ENCODE measurements around the gene SMG1. TPM values are rescaled to one million over a fixed set of nuclear protein-coding genes. Genes with fewer than 3 reads are reported as not detected.
"Not testable (repeated sequence)": the region's sequence is repeated elsewhere in the genome, so short reads cannot be mapped to it uniquely, and the experiment has no call there.

SMG1 gene
- total and polyA plus RNA-seq, 10 donors: 8.4 to 154 (median 114) TPM

DNA sequence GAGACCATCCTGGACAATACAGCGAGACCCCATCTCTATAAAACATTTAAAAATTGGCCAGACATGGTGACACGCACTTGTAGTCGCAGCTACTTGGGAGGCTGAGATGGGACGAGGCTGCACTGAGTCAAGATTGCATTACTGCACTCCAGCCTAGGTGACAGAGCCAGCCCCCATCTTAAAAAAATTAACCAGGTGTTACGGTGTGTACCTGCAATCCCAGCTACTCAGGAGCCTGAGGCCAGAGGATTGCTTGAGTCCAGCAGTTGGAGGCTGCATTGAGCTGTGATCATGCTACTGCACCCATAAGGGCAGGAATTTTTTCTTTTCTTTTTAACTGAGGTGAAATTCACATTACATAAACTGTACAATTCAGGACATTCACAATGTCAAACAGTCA, 40.6 kb upstream of the SMG1 start:
- no peak overlapping the region for H3K27ac ChIP-seq
- intact Hi-C loops (cut with DNase I; ENCODE audit: low total_unique reads): loop anchor here (10.0 kb wide), 1 partner anchor 162 kb away; the partner anchor contains the start of gene ARL6IP1

DNA sequence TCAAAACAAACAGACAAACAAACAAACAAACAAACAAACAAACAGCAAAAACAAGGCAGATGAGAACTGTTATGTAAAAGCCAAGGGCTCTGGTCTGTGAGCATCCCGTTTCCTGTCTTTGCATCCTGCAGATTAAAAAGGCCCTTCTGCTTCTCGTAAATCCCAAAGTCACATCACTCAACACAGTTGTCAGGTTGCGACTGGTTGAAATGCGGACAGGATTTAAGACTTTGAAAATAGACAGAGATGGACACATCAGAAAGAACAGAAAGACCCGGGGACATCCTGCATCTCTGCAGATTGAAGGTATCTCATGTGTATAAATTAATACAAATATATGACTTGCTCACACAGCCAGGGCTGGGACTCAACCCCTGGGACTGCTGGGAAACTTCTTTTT, 39.3 kb upstream of the SMG1 start:
- Histone ChIP-seq H3K27ac (no peak overlapping the region), H3K4me1 (peaks cover 0 to 9% (median 7%) of the 10 kb centered on the region in 6 donors), H3K9me3 (no peaks in the 10 kb centered on the region), H3K36me3 (no peaks in the 10 kb centered on the region), H3K4me3 (no peak overlapping the region), H3K27me3 (replicated peaks in 1 of 7) (no peaks in the 10 kb centered on the region)
- DNase-seq: no peak
- TF ChIP-seq POLR2AphosphoS5 (IDR thresholded peaks at IDR 0.05) (no peak), POLR2A (IDR thresholded peaks at IDR 0.05) (no peak), CTCF (IDR thresholded peaks at IDR 0.05 in 8 of 11, conservative IDR thresholded peaks at IDR 0.05 in 3 of 11) (no peak)
- intact Hi-C loops (cut with DNase I; ENCODE audit: low total_unique reads): loop anchor here (10.0 kb wide), 1 partner anchor 161 kb away; the partner anchor contains the start of gene ARL6IP1
- WGBS, 5 donors: 72 to 80% (median 74%) methylated on average over 5 of the region's 5 CpGs

More for the DNA sequence above, 40.6 kb upstream of the SMG1 start:
- peak; percentile 15 for DNase-seq
- Histone ChIP-seq H3K4me3 (no peak overlapping the region), H3K9me3 (no peaks in the 10 kb centered on the region), H3K4me1 (peaks cover 0 to 9% (median 7%) of the 10 kb centered on the region in 6 donors), H3K27me3 (replicated peaks in 1 of 7) (no peaks in the 10 kb centered on the region), H3K36me3 (no peaks in the 10 kb centered on the region)
- WGBS, 5 donors: 94 to 98% (median 96%) methylated on average over 5 of the region's 5 CpGs
- no peak for TF ChIP-seq POLR2A (IDR thresholded peaks at IDR 0.05)
- no peak for TF ChIP-seq POLR2AphosphoS5 (IDR thresholded peaks at IDR 0.05)
- no peak for TF ChIP-seq CTCF (IDR thresholded peaks at IDR 0.05 in 8 of 11, conservative IDR thresholded peaks at IDR 0.05 in 3 of 11)

DNA sequence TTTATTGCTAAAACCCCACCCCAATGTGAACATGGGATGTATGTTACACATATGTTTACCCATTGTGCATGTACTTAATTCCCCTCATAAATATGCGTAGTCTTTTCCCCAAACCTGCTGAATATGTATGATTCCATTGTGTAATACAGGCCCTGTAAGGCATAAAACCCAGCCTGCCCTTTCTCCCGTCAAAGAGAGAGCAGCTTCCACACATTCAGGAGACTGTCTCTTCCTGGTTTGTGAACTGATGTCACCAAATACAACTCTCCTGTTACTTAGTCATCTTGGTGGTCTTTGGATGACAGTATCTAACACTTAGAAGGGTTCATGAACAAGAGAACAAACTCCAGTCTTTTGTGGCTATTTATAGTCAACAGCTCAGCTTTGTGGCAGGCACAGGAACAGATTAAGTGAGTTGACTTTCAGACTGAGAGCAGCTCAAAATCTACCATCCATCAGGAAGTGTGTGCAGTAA, 32.9 kb upstream of the SMG1 start:
- H3K27ac ChIP-seq: no peak overlapping the region
- H3K4me3 ChIP-seq: no peak overlapping the region
- no peaks in the 10 kb centered on the region for H3K4me1 ChIP-seq
- TF ChIP-seq POLR2AphosphoS5 (IDR thresholded peaks at IDR 0.05) (no peak), CTCF (IDR thresholded peaks at IDR 0.05 in 8 of 11, conservative IDR thresholded peaks at IDR 0.05 in 3 of 11) (no peak), POLR2A (IDR thresholded peaks at IDR 0.05) (no peak)
- H3K9me3 ChIP-seq: no peaks in the 10 kb centered on the region
- DNase-seq: no peak
- no peaks in the 10 kb centered on the region for H3K27me3 ChIP-seq (replicated peaks in 1 of 7)
- H3K36me3 ChIP-seq: no peaks in the 10 kb centered on the region
- intact Hi-C loops (cut with DNase I; ENCODE audit: low total_unique reads): no loop called here
- 59 to 79% (median 74%) methylated on average over 2 of the region's 2 CpGs for WGBS, 5 donors

DNA sequence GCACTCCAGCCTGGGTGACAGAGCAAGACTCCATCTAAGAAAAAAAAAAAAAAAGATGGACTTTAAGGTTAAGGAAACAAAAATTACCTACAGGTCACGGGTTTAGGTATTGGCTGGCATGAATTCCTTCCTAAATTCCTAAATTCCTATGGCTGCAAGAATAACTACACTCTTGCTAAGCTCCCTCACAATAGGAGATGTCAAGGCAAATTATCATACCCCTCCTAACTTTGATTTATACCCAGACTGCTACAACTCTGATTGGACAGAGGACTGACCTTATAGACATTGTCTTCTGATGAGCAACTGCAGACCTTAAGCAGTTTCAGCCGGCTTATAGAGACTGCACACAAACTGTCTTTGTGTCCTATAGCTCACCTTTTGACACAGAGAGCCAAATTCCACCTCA, 32.4 kb upstream of the SMG1 start:
- Histone ChIP-seq H3K4me1 (no peaks in the 10 kb centered on the region), H3K27ac (no peak overlapping the region), H3K9me3 (no peaks in the 10 kb centered on the region), H3K27me3 (replicated peaks in 1 of 7) (no peaks in the 10 kb centered on the region), H3K4me3 (no peak overlapping the region), H3K36me3 (no peaks in the 10 kb centered on the region)
- TF ChIP-seq POLR2A (IDR thresholded peaks at IDR 0.05) (no peak), CTCF (IDR thresholded peaks at IDR 0.05 in 8 of 11, conservative IDR thresholded peaks at IDR 0.05 in 3 of 11) (no peak), POLR2AphosphoS5 (IDR thresholded peaks at IDR 0.05) (no peak)
- intact Hi-C loops (cut with DNase I; ENCODE audit: low total_unique reads): no loop called here
- WGBS, 5 donors: 75 to 91% (median 80%) methylated on average over 2 of the region's 2 CpGs
- no peak for DNase-seq

- intact Hi-C loops (cut with DNase I; ENCODE audit: low total_unique reads); DNase-seq; H3K9me3 ChIP-seq; H3K36me3 ChIP-seq; H3K4me1 ChIP-seq; H3K27ac ChIP-seq; H3K27me3 ChIP-seq (replicated peaks in 1 of 7): not testable (repeated sequence)
- WGBS, 5 donors: 70 to 85% (median 83%) methylated on average over 5 to 6 of the region's 6 CpGs
- peak overlapping the region in 3 of 8 donors; percentile 16 to 44 (median 37) for H3K4me3 ChIP-seq
Observed at GRCh38 chr16:18956658-18957241, 30.5 kb upstream of the SMG1 start.

- DNase-seq; intact Hi-C loops (cut with DNase I; ENCODE audit: low total_unique reads); H3K36me3 ChIP-seq; H3K4me1 ChIP-seq; H3K27ac ChIP-seq; H3K9me3 ChIP-seq; H3K27me3 ChIP-seq (replicated peaks in 1 of 7): not testable (repeated sequence)
- WGBS, 5 donors: 25 to 64% (median 34%) methylated on average over 15 to 21 of the region's 21 CpGs
- H3K4me3 ChIP-seq: peak overlapping the region in 3 of 8 donors; percentile 16 to 44 (median 37)
Observed at GRCh38 chr16:18955874-18956580, 29.8 kb upstream of the SMG1 start.

Data from spleen (tissue), 11 donors.